GM18867 (cell line): ENCODE measurements around the gene ZHX3.
A peak's percentile ranks its signal among the peaks of the same experiment; 100 is the strongest.

ENCODE experiments used
- ATAC-seq: cut with Tn5 transposase; IDR thresholded peaks from one replicate; pipeline ENCODE4 v1.9.1; 2021; ENCODE audit warnings: mild to moderate bottlenecking, moderate library complexity; ENCODE audit not compliant: unreplicated experiment

The ZHX3 gene, protein sequence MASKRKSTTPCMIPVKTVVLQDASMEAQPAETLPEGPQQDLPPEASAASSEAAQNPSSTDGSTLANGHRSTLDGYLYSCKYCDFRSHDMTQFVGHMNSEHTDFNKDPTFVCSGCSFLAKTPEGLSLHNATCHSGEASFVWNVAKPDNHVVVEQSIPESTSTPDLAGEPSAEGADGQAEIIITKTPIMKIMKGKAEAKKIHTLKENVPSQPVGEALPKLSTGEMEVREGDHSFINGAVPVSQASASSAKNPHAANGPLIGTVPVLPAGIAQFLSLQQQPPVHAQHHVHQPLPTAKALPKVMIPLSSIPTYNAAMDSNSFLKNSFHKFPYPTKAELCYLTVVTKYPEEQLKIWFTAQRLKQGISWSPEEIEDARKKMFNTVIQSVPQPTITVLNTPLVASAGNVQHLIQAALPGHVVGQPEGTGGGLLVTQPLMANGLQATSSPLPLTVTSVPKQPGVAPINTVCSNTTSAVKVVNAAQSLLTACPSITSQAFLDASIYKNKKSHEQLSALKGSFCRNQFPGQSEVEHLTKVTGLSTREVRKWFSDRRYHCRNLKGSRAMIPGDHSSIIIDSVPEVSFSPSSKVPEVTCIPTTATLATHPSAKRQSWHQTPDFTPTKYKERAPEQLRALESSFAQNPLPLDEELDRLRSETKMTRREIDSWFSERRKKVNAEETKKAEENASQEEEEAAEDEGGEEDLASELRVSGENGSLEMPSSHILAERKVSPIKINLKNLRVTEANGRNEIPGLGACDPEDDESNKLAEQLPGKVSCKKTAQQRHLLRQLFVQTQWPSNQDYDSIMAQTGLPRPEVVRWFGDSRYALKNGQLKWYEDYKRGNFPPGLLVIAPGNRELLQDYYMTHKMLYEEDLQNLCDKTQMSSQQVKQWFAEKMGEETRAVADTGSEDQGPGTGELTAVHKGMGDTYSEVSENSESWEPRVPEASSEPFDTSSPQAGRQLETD

GRCh38 chr20:41317546-41318270 is at the start of gene ZHX3:
ZHX3 (minus strand) TSS chr20:41317731; CDS start chr20:41204916, 112,815 bp downstream.
- peak; percentile 96 for ATAC-seq

DNA sequence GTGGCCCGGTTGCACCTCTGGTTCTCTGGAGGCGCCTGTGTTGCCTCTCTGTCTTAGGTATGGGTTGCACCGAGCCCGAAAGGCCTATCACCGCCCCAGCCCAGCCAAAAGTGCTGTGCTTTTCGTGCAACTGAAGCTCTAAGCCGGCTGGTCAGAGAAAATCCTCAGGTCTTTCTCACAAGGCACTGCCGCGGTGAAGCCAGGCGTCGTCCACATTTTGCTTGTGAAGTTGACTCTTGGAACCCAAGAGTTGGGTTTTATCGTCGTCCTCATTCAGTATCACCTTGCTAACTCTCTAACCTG is 49.8 kb upstream of the ZHX3 start:
- no peak for ATAC-seq

GRCh38 chr20:41366546-41367392 is 49.2 kb upstream of the ZHX3 start, which contains the start of gene EMILIN3:
EMILIN3 (minus strand) TSS chr20:41366818; CDS start chr20:41366634, 184 bp downstream.
- no peak for ATAC-seq

DNA sequence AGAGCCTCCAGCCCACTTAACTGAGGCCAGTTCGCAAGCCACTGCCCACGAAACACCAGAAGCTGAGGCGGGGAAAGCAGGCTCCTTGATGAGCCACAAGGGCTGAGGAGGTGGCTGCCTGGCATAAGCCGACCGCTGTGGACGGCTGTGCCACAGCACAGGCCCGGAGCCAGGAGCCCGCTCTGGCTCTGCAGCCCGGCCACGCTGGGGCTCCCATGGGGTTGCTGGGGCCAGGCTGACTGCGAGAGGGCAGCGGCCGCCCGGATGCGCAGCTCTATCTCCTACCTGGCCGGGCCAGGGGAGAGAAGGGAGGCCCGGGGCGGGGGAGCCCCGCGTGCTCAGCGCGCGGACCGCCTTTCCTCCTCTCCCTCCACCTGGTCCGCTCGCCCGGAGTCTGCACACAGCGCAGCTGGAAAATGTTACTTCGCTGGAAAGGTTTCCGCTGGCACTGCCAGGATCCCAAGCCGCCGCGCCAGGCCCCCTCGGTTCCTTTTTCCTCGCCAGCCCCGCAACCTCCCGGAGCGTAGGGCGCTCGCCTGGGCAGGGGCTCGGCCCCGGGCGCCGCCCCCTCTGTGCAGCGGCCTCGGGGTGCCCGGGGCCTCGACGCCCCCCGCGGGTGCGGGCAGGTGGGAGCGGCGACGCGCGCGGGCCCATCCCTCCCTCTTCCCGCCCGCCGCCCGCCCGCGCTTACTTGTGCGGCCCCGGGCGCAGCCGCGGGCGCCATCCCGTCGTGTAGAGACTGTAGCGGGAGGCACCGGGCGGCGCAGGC is 48.4 kb upstream of the ZHX3 start:
- ATAC-seq, result no peak

DNA sequence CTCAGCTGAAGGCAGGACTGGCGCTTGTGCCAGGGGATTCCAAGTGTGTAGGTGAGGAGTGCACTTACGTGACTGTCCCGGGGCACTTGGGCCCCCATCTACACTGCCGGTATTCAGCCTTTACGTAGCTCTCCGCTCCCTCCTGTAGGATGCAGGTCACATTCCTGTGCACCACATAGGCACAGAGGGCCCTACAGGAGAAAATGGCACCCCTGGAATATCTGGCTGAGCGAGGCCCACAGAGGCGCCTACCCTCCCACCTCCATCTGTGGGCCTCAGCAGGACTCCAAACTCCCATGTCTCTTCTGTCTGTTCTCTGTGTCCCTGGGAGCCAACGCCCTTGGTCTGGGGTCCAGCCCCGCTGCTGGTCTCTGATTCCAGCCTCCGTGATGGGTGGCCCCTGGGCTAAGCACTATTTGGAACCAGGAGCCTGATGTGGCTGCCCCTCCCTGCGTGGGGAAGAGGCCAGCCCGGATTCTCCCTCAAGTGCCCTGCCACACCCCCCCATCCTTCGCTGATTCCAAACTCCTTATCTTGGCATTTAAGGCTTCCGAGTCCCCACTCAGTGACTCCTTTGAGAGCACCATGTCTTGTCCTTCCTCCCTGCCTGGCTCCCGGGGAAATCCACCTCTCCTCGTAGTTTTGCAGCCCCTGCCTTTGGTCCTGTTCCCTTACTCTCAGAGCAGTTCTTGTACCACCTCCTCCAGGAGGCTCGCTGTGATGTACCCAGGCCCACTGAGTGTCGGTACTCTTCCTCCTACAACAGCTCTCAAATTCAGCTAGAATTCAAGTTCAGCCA is 47.6 kb upstream of the ZHX3 start:
- ATAC-seq, result no peak

DNA sequence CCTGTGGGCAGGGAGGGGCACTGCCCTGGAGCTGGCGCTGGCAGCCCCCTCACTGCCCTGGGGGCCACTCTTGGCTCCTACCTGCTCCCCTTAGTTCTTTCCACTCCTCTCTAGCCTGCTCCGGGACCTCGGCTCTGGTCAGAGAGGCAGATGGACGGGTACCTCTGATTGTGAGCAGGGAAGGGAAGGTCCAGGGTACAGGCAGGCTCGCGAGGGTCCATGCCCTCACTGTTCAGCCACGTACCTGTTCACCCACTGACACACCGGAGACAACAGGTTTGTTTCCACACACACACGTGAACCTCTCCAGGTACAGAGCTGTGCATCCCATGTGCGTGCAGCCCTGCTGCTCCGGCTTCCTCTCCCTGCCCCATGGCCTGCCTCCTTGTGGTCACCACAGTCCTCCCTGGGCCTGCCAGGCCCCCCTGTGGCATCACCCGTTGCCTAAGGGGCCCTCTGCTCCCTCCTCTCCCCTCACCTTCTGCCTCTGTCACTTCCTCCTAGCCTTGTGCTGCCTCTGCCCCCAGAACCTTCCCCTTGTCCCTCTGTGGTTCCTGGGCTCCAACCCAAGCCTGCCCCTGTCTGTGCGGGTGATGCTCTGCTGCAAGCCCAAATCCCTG is 46.8 kb upstream of the ZHX3 start:
- ATAC-seq, result no peak

GRCh38 chr20:41363601-41364000 is 46.1 kb upstream of the ZHX3 start:
- no peak for ATAC-seq

DNA sequence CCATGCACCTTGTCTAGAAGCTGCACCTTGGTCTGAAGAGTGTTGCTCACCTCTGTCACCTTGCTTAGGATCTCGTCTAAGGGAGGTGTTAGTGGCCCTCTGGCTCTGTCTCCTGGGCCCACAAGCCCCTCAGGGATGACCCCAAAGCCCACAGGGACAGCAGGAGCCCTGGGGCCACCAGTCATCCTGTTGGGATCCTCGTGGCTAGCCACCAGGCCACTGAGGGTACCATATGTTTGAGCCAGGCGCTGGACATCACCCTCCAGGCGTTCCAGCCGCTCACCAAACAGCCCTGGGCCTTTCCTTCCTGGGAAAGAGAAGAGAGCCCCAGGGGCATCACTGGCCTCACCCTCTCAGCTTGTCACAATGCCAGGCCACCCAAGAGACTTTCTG is 45.2 kb upstream of the ZHX3 start:
- ATAC-seq, result no peak

- ATAC-seq, result no peak
Measured at GRCh38 chr20:41361757-41362747, 44.5 kb upstream of the ZHX3 start.

DNA sequence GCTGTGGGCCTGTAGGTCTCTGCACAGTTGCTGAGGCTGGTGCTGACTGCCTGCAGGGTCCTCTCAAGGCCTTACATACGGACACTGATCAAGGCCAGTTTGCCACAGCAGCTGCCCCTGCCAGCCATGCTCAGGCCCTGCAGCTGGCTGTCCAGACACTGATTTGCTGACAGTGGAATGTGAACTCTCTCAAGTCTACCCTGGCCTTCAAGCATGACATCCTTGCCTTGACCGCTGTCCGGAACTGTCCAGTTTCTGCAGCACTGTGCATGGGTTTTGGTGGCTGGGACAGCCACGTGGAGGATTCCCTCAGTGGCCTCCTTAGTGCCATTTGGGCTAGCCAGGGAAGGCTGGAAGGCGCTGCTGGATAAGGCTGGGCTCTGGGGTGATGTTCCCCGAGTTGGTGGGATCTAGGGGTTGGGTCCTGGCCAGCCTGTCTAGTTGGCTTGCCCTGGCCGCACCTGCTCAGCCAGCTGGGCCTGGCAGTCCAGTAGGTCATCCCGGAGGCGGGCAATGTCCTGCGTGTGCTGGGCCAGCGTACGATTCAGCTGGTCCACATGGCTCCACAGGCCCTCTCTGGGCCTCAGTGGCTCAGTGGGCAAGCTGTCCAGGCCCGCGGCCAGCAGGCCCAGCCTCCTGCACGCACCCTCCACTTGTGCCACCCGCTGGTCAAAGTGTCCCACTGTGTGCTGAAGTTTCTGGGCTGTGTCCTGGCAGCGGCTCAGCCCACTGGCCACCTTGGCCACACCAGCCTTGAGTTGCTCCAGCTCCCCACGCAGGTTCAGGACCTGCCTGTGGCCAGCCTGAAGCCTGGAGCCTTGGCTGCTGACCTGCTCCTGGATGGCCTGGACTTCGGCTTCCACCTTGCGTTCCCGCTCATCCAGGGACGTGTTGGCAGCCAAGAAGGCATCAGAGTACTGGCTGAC is 43.6 kb upstream of the ZHX3 start:
- no peak for ATAC-seq

DNA sequence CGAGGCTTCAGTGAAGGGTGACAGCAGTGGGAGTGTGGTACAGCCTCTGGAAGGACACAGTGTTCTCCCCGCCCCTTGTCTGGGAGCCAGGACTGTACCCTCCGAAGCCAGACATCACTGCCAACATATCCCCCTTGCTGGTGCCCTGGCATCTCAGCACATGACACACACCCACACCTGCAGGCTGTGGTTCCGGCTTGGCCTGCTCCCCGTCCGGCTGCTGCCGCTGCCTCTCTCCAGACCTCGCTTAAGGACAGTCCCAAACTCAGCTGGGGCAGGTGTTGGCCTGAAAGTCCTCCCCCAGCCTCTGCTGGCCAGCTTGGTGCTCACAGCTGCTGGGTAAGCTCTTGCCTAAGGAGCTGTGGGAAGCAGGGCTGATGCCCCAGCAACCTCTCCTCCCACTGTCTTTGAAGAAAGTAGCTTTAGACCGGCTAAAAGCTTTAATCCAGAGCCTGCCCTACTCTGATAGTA is 42.0 kb upstream of the ZHX3 start:
- no peak for ATAC-seq

DNA sequence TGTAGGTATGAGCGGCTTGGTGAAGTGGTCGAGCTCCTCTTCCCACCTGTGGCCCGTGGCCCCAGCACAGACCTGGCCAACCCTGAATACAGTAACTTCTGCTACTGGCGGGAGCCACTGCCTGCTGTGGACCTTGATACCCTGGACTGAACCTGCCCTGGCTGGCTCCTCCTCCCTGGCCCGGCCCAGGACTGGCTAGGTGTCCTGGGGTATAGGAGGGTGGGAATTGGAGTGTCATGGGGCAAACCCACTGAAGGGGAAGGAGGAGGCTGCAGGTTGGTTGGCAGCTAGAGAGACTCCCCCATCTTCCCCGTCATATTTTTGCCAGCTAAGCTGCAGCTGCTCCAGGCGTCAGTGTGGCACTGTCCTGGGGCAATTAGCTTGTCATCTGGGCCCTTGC is 41.2 kb upstream of the ZHX3 start:
- no peak for ATAC-seq

DNA sequence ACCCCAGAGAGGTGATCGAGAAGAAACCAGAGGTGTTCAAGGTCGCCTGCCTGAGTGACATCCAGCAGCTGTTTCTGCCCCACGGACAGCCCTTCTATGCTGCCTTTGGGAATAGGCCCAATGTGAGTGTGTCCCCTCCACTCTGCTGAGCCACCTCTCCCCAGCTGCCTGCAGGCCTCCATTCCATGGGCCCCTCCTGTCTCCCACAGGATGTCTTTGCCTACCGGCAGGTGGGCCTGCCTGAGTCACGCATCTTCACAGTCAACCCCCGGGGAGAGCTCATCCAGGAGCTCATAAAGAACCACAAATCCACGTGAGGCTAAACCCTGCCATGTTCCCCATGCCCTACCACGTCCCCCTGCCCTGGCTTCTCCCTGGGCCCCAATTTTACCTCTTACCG is 40.7 kb upstream of the ZHX3 start:
- ATAC-seq, result no peak

- no peak for ATAC-seq
Measured at GRCh38 chr20:41357424-41358163, 40.1 kb upstream of the ZHX3 start.

DNA sequence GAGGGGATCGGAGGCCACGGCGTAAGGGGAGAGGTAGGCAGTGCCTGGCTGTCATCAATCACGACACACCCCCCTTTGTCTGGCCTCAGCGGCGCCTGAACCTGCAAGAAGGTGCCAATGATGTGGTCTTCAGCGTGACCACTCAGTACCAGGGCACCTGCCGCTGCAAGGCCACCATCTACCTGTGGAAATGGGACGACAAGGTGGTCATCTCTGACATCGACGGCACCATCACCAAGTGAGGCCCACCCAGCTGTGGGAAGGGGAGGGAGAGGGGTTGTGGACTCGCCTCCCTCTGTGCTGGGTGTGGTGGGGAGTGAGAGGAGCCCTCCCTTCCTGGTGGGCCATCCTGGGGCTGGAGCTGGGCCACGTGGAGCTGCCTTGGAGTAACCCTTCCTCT is 39.4 kb upstream of the ZHX3 start:
- ATAC-seq, result no peak
